OCI-LY1 (cell line): ENCODE results near the gene PGF.
A peak's percentile ranks its signal among the peaks of the same experiment; 100 is the strongest.

Experiments used
- H2AFZ ChIP-seq: fragments of 200-600 bp; sonication (generic), shearing (Covaris generic); 2 replicates; pipeline ENCODE4 v1.6.0; 2014; ENCODE audit warnings: antibody characterized with exemption, mild to moderate bottlenecking, low read length
- H3F3A ChIP-seq: fragments of 200-600 bp; sonication (generic), shearing (Covaris generic); 2 replicates; pipeline ENCODE4 v1.6.0; 2014; ENCODE audit warnings: mild to moderate bottlenecking, antibody characterized with exemption, low read length, moderate library complexity; ENCODE audit not compliant: insufficient read depth
- H3K27ac ChIP-seq: fragments of 200-600 bp; sonication (generic); 2 replicates; pipeline ENCODE4 v1.5.1; 2014; ENCODE audit warnings: low read length, mixed run types, mild to moderate bottlenecking, low read depth; ENCODE audit not compliant: poor library complexity, severe bottlenecking
- H3K27me3 ChIP-seq: fragments of 200-600 bp; sonication (generic); 2 replicates; pipeline ENCODE4 v1.6.0; 2014; ENCODE audit warnings: antibody characterized with exemption, mild to moderate bottlenecking, low read length, moderate library complexity; ENCODE audit not compliant: insufficient read depth
- H3K36me3 ChIP-seq: fragments of 200-600 bp; sonication (generic); 2 replicates; pipeline ENCODE4 v1.6.1; 2014; ENCODE audit warnings: mild to moderate bottlenecking, antibody characterized with exemption, low read length, moderate library complexity, mixed read lengths; ENCODE audit not compliant: insufficient read depth
- H3K4me1 ChIP-seq: fragments of 200-600 bp; sonication (generic); 2 replicates; pipeline ENCODE4 v1.5.1; 2014; ENCODE audit warnings: mild to moderate bottlenecking, low read length, moderate library complexity; ENCODE audit not compliant: insufficient read depth, severe bottlenecking
- H3K4me2 ChIP-seq: fragments of 200-600 bp; sonication (generic), shearing (Covaris generic); 2 replicates; pipeline ENCODE4 v1.6.1; 2014; ENCODE audit warnings: low read length
- H3K4me3 ChIP-seq: fragments of 200-600 bp; sonication (generic); 2 replicates; pipeline ENCODE4 v1.5.1; 2014; ENCODE audit warnings: low read length, low read depth, mild to moderate bottlenecking, mixed read lengths; ENCODE audit not compliant: poor library complexity, severe bottlenecking
- H3K79me2 ChIP-seq: fragments of 200-600 bp; shearing (Covaris generic); 2 replicates; pipeline ENCODE4 v1.6.1; 2016; ENCODE audit warnings: mixed run types, low read length, mixed read lengths; ENCODE audit not compliant: insufficient read depth
- H3K9ac ChIP-seq: fragments of 200-600 bp; sonication (generic), shearing (Covaris generic); 2 replicates; pipeline ENCODE4 v1.6.1; 2014; ENCODE audit warnings: mild to moderate bottlenecking, low read length, mixed read lengths
- H3K9me2 ChIP-seq: fragments of 200-600 bp; sonication (generic), shearing (Covaris generic); 2 replicates; pipeline ENCODE4 v1.6.1; 2014; ENCODE audit warnings: low read depth, mild to moderate bottlenecking, low read length, mixed read lengths
- H3K9me3 ChIP-seq: fragments of 200-600 bp; shearing (Covaris generic); 2 replicates; pipeline ENCODE4 v1.6.1; 2014; ENCODE audit warnings: low read length, mixed read lengths
- H4K20me1 ChIP-seq: fragments of 200-600 bp; sonication (generic), shearing (Covaris generic); 2 replicates; pipeline ENCODE4 v1.6.0; 2016; ENCODE audit warnings: mild to moderate bottlenecking, low read length; ENCODE audit not compliant: insufficient read depth
- EZH2 ChIP-seq: fragments of 200-600 bp; sonication (generic), shearing (Covaris generic); IDR thresholded peaks from 2 replicates; pipeline ENCODE4 v1.8.0; 2017; ENCODE audit warnings: borderline replicate concordance, mixed run types, mild to moderate bottlenecking, antibody characterized with exemption, low read length, moderate library complexity, mixed read lengths
- TF ChIP-seq, protein P1 (sequence below): fragments of 200-600 bp; sonication (generic), shearing (Covaris generic); IDR thresholded peaks from 2 replicates; pipeline ENCODE4 v1.5.1; 2017; ENCODE audit warnings: mild to moderate bottlenecking, antibody characterized with exemption, low read length, moderate library complexity, mixed read lengths

PGF gene

DNA sequence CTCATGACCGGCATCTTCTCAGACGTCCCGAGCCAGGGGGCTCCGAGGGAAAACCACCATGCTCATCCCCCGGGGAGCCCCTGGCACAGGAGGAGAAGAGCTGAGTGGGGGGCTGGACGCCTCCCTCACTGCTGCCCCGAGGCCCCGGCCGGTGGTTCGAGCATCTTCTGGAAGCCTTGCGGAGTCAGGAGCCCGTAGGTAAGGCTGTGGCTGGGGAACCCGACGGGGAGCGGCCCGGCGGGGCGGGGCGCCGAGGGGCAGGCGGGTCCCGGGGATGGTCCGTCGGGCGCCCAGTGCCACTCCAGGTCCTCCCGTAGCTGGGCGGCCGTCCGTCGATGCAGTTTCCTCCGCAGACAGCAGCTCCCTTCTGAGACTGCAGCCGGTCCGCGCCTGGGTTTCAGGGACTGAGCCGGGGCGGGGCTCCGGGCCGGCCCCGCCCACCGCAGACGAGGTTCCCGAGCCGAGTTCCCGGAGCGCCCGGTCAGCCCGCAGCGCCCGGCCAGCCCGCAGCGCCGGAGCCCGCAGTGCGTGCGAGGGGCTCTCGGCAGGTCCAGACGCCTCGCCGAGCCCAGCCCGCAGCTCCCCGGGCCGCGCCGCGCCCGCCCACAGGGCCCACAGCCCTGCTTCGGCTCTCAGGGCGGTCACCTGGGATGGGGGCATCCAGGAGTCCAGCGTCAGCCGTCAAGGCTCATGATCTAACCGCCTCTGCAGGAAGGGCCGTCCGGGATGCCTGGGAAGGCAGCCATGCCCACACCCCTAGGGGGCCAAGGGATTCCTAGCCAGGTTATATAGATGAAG is at the start of gene PGF:
TSS of gene PGF (minus strand) at position 369 of the 798 bp plus-strand sequence. CDS start at position 14, 355 bp downstream.
- Histone ChIP-seq H2AFZ (no peak within 1 kb of the TSS), H3K27ac (no peak within 1 kb of the TSS)

DNA sequence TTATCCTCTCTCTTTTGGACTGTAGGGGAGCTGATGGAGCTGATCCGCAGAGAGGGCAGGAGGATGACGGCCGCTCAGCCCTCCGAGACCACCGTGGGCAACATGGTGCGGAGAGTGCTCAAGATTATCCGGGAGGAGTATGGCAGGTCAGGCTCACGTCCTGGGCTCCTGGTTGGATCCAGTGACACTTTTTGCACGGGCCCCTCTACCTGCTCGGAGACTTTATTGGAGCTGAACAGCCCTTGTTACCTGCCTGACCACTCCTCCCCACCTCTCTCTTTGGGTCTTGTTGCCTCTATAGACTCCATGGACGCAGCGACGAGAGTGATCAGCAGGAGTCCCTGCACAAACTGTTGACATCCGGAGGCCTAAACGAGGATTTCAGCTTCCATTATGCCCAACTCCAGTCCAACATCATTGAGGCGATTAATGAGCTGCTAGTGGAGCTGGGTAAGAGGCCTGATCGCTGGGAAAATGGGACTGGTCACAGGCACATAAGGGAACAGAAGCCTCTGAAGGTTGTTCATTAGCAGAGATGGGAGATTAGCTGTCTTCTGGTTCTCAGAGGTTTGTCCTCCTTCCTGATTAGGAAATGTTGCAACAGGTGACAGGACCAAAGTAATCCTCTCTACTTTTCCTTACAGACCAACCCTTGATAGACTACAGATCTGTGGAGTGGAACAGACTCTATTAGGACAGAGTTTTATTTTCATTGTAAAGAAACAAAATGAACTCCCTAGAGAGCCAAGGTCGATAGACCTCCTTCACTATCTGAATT is 48.0 kb upstream of the PGF start:
- Histone ChIP-seq H2AFZ (no peak overlapping the region), H3K4me2 (peak overlapping the region; percentile 79), H3K4me1 (peaks cover 19% of the 10 kb centered on the region), H3K9me3 (0 out of 2 replicates have a peak, but pooled peaks cover 2% of the 10 kb centered on the region), H3K27me3 (no peaks in the 10 kb centered on the region), H3K9me2 (no peaks in the 10 kb centered on the region), H3K9ac (peak overlapping the region; percentile 88), H3K79me2 (peaks cover 13% of the 10 kb centered on the region), H3F3A (no peaks in the 10 kb centered on the region), H3K36me3 (peaks cover 37% of the 10 kb centered on the region), H3K27ac (no peak overlapping the region), H3K4me3 (peak overlapping the region; percentile 92), H4K20me1 (no peaks in the 10 kb centered on the region)
- TF ChIP-seq, protein P1, sequence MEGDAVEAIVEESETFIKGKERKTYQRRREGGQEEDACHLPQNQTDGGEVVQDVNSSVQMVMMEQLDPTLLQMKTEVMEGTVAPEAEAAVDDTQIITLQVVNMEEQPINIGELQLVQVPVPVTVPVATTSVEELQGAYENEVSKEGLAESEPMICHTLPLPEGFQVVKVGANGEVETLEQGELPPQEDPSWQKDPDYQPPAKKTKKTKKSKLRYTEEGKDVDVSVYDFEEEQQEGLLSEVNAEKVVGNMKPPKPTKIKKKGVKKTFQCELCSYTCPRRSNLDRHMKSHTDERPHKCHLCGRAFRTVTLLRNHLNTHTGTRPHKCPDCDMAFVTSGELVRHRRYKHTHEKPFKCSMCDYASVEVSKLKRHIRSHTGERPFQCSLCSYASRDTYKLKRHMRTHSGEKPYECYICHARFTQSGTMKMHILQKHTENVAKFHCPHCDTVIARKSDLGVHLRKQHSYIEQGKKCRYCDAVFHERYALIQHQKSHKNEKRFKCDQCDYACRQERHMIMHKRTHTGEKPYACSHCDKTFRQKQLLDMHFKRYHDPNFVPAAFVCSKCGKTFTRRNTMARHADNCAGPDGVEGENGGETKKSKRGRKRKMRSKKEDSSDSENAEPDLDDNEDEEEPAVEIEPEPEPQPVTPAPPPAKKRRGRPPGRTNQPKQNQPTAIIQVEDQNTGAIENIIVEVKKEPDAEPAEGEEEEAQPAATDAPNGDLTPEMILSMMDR, result no peak
- no peak for TF ChIP-seq EZH2

More for the DNA sequence above, at the start of gene PGF:
- no peaks in the 10 kb centered on the region for H3K36me3 ChIP-seq
- H3F3A ChIP-seq, result no peaks in the 10 kb centered on the region
- H3K9ac ChIP-seq, result no peak within 1 kb of the TSS
- no peaks in the 10 kb centered on the region for H3K79me2 ChIP-seq
- no peak within 1 kb of the TSS for H3K4me2 ChIP-seq
- H3K4me3 ChIP-seq, result no peak within 1 kb of the TSS
- no peaks in the 10 kb centered on the region for H3K4me1 ChIP-seq
- H3K9me3 ChIP-seq, result no peaks in the 10 kb centered on the region
- H4K20me1 ChIP-seq, result no peaks in the 10 kb centered on the region
- TF ChIP-seq, protein P1, result no peak
- no peak for TF ChIP-seq EZH2
- H3K9me2 ChIP-seq, result no peaks in the 10 kb centered on the region
- no peaks in the 10 kb centered on the region for H3K27me3 ChIP-seq

DNA sequence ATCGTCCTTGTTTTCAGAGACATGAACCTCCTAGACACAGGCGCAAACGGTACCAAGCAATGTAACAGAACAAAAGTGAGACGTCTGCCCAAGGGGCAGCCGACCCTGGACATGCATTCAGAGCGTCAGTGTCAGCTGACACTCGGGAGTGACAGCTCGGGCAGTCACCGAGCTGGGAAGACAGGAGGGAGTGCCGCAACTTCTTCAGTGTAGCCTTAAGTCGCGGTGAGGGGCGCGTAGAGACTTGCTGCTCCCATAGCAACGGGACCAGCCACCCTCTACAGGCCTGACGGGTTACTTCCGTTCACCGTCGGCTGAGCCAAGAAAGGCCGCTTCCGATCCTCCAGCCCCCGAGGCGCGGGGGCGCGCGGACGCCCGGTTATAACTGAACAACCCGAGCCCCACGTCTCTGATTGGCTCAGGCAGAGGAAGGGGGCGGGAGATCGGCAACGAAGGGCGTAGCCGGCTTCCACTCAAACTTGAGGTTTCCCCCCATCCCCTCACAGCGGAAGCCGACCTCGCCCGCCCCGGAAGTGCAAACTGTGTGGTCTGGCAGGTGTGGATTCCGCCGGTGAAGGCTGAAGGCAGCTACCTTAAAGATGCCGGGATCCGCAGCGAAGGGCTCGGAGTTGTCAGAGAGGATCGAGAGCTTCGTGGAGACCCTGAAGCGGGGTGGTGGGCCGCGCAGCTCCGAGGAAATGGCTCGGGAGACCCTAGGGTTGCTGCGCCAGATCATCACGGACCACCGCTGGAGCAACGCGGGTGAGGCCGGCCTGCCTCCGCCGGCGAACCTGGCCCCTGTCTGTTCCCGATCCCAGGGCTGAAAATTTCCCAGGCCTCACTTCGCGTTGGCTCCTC is 47.2 kb upstream of the PGF start, which contains the start of gene EIF2B2:
TSS of gene EIF2B2 (plus strand) at position 530 of the 858 bp plus-strand sequence. CDS start at position 600, 70 bp downstream.
- Histone ChIP-seq H3K9me3 (0 out of 2 replicates have a peak, but pooled peaks cover 2% of the 10 kb centered on the region), H3K4me1 (peaks cover 19% of the 10 kb centered on the region), H2AFZ (no peak within 1 kb of the TSS), H3K4me3 (peak within 1 kb of the TSS; percentile 92), H3K4me2 (peak within 1 kb of the TSS; percentile 87), H3K9me2 (no peaks in the 10 kb centered on the region), H3F3A (no peaks in the 10 kb centered on the region), H4K20me1 (no peaks in the 10 kb centered on the region), H3K9ac (peak within 1 kb of the TSS; percentile 88), H3K79me2 (peaks cover 13% of the 10 kb centered on the region), H3K27me3 (no peaks in the 10 kb centered on the region), H3K36me3 (peaks cover 28% of the 10 kb centered on the region), H3K27ac (peak within 1 kb of the TSS; percentile 34)
- TF ChIP-seq, protein P1, result no peak
- no peak for TF ChIP-seq EZH2
